Bone marrow (tissue), 2 donors: ENCODE data around the gene TAC4.

Experiments used
- DNase-seq, 2 donors: peaks; one replicate each; lab custom pipeline; 2025; lab: John Stamatoyannopoulos, UW

The TAC4 gene

DNA sequence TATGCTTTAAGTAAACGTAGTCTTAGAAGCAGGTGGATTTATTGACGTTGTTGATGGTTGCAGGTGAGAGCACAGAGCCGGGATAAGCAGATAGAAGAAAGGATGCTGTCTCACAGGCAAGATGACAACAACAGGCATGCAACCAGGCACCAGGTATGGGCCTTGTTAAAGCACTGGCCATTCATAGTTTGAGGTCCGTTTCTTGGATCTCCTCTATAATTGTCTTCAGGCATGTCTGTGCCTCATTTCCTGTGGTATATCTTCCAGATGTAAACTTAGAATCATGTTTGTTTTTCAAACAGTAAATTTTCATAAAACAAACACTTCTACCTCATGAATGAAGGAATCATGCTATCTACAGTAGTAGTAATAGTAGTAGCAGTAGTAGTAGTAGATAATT, 38.8 kb downstream of the TAC4 start:
- DNase-seq = no peak

DNA sequence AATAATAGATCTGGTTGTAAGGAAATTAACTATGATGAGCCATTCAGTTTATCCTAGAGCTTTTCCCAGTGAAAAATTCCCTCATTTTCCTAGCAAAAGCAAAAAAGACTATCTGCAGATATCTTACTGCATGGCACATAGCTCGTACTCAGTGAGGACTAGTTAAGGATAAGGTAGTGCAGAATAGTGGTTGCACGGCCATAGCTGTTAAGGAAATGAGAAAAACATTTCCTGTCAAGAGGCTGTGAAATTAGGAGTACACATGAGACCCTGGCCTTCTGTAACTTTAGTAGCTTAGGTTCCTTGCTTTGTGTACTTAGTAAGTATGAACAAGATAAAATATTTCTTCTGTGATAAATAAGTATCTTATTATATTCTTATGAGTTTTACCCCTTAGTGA, 49.1 kb downstream of the TAC4 start:
- DNase-seq = no peak

DNA sequence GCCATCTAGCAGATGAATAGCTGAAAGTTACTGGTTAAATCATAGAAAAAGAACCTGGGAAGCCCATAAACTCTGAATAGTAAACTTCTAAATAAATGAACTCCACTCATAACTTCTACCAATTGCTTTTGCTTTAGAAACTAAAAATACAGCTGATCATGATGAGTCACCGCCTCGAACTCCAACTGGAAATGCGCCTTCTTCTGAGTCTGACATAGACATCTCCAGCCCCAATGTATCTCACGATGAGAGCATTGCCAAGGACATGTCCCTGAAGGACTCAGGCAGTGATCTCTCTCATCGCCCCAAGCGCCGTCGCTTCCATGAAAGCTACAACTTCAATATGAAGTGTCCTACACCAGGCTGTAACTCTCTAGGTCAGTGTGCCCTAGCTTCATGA, 49.7 kb downstream of the TAC4 start:
- DNase-seq = no peak

DNA sequence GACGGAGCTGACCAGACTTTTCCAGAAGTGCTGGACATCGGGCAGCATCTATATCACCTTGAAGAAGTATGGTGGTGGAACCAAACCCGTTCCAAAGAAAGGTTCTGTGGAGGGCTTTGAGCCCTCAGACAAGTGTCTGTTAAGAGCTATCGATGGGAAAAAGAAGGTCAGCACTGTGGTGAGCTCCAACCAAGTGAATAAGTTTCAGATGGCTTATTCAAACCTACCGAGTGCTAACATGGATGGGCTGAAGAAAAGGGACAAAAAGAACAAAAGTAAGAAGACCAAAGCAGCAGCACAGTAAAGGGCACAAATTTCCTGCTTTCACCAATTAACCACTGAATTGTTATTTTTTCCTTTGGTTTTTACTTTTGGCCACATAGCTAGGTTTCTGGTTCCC, 52.5 kb downstream of the TAC4 start:
- DNase-seq = no peak

DNA sequence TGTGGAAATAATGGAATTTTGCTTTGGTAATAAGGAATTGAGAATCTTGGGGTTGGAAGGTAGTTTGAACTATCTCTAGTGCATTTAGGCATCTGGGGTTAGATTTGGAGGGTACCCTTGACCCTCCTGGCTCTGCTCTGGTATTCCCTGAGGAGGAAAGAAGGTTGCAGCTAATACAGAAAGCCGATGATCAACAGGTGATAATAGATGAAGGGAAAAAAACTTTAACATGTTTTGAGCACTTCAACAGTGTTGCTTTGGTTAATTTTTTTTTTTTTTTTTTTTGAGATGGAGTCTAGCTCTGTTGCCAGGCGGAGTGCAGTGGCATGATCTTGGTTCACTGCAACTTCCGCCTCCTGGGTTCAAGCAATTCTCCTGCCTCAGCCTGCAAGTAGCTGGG, 54.6 kb downstream of the TAC4 start:
- no peak for DNase-seq

DNA sequence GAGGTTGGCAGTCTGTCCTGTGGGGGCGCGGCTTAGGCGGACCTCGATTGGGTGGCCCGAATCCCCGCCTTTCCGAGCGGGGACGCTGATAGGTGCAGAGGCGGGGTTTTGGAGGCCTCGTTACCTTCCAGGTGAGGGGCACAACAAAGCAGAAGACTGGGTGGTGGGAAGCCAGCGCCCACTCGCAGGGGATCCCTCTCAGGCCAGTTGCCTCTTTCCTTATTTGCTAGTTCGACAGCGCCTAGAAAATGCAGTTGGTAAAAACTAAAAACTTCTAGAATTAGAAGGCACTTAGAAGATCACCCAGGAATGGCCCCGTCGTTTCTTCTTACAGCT, 58.7 kb downstream of the TAC4 start:
- DNase-seq = no peak

DNA sequence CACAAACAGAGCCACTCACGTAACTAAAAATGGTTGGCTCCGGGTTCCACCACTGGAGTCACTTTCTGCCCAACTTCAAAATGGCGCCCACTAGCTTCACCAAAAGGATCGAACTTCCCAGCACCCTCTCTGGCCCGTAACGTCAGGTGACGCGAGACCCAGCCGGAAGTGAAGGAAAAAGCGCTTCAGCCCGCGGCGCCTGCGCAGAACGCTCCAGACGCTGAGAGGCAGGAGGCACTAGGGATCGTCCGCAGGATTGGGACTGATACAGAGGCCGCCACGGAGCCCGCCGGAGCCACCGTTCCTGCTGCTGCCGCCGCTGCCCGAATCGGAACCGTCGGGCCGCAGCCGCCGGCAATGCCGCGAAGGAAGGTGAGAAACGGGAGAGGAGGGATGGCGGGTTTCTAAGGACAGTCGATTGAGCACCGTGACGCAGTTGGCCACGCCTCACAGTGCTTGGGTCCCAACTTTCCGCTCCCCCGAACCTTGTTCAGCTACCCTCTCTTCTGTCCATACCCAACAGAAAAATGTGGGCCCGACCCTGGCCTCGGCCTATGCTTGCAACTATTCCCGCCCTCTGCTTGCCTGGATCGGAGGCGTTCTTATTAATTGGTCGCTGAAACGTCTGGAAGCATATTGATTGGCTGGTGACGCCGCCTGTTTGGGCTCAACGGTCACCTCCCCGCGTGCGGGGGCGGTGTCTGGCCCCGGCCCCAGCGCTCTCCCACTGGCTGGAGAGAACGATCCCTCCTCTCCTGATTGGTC, 59.2 kb downstream of the TAC4 start, which contains the start of gene KAT7:
Gene KAT7, plus strand, starts transcription at position 204 of the 765 bp plus-strand sequence. Its CDS starts 154 bp downstream, at position 358.
- peak; percentile 86 to 100 for DNase-seq
